ENCODE measurements around the gene XPR1. TPM values are rescaled to one million over a fixed set of nuclear protein-coding genes. Genes with fewer than 3 reads are reported as not detected.

XPR1 gene
- polyA plus RNA-seq, 3 donors: 36.3 to 40.1 (median 37.2) TPM

Other genes starting within 250 kb of the XPR1 start
- 10 to 100 TPM; 68.9 to 79.7 (median 71.2) TPM for gene ACBD6, start 129.4 kb upstream of the XPR1 start, polyA plus RNA-seq (ENCODE audit: insufficient read length in 3 of 3)
- gene OVAAL, start 73.1 kb upstream of the XPR1 start, polyA plus RNA-seq (ENCODE audit: insufficient read length in 3 of 3): not detected